AG04450 (cell line): ENCODE results near the gene MXD1. TPM values are rescaled to one million over a fixed set of nuclear protein-coding genes. Genes with fewer than 3 reads are reported as not detected.

Experiments used
- CTCF ChIA-PET: fragments of 300-600, 350-600 bp; formaldehyde crosslinking; extraction: SDS; loops from one replicate; lab custom pipeline; 2022; ENCODE audit warnings: antibody characterized with exemption, inconsistent platforms; lab: Charles Lee
- POLR2A ChIA-PET: fragments of 350-600 bp; formaldehyde crosslinking; extraction: SDS; loops from one replicate; lab custom pipeline; 2021; ENCODE audit warnings: antibody characterized with exemption, inconsistent platforms; lab: Yijun Ruan, JAX
- DNase-seq: peaks from one replicate; pipeline ENCODE4 v3.0.0-alpha.2; 2011; ENCODE audit warnings: low read depth, low spot score
- H3K27ac ChIP-seq: one replicate; pipeline ENCODE4 v1.5.1; 2012; ENCODE audit warnings: low read depth, low read length, control low read depth
- H3K27me3 ChIP-seq: one replicate; pipeline ENCODE4 v1.6.0; 2012; ENCODE audit warnings: low read length; ENCODE audit not compliant: control insufficient read depth, insufficient read depth
- H3K4me3 ChIP-seq: 2 replicates; pipeline ENCODE4 v1.5.1; 2011; ENCODE audit warnings: mild to moderate bottlenecking, low read depth, low read length, control low read depth
- H3K9me3 ChIP-seq: 2 replicates; pipeline ENCODE4 v1.5.1; 2012; ENCODE audit warnings: low read length; ENCODE audit not compliant: control insufficient read depth, insufficient read depth
- CTCF ChIP-seq: IDR thresholded peaks from 2 replicates; pipeline ENCODE4 v1.5.1; 2011; ENCODE audit warnings: low read depth, low read length, control low read depth, inconsistent platforms
- polyA plus RNA-seq: library from polyadenylated mRNA; depleted of rRNA; stranded (reverse); fragments of >200 nt; gene quantifications from 2 replicates; pipeline ENCODE4 v1.2.3, GENCODE V29; 2011

MXD1 gene
- polyA plus RNA-seq, 1 experiment: 9.8 TPM

- H3K27me3 ChIP-seq: no peaks in the 10 kb centered on the region
- ChIA-PET CTCF (no interaction called here), POLR2A (no interaction called here)
- H3K4me3 ChIP-seq: no peak overlapping the region
- H3K9me3 ChIP-seq: no peaks in the 10 kb centered on the region
- no peak for TF ChIP-seq CTCF
- H3K27ac ChIP-seq: no peak overlapping the region
- no peak for DNase-seq
Observed at GRCh38 chr2:69977906-69978482, 63.1 kb downstream of the MXD1 start.

- DNase-seq: peak; percentile 46
- no peaks in the 10 kb centered on the region for H3K27me3 ChIP-seq
Observed at GRCh38 chr2:69979902-69980807, 65.2 kb downstream of the MXD1 start.

GRCh38 chr2:69983392-69983966, 68.6 kb downstream of the MXD1 start:
- TF ChIP-seq CTCF: no peak
- Histone ChIP-seq H3K27ac (no peak overlapping the region), H3K9me3 (no peaks in the 10 kb centered on the region), H3K27me3 (no peaks in the 10 kb centered on the region), H3K4me3 (no peak overlapping the region)
- no peak for DNase-seq
- CTCF ChIA-PET: no interaction called here
- POLR2A ChIA-PET: no interaction called here

More at GRCh38 chr2:69979902-69980807, 65.2 kb downstream of the MXD1 start:
- no peaks in the 10 kb centered on the region for H3K9me3 ChIP-seq
- no peak overlapping the region for H3K27ac ChIP-seq
- POLR2A ChIA-PET: interaction anchor here (0.6 to 0.9 kb wide), 3 partner anchors 26 to 144 kb away, joined by 3 to 5 read pairs (median 3); no protein-coding TSS in a partner anchor
- TF ChIP-seq CTCF: no peak
- H3K4me3 ChIP-seq: no peak overlapping the region
- CTCF ChIA-PET: no interaction called here

GRCh38 chr2:69985216-69985615, 70.3 kb downstream of the MXD1 start:
- H3K27me3 ChIP-seq: no peaks in the 10 kb centered on the region
- no peak overlapping the region for H3K27ac ChIP-seq
- no peak for TF ChIP-seq CTCF
- CTCF ChIA-PET: no interaction called here
- no peak for DNase-seq
- H3K4me3 ChIP-seq: no peak overlapping the region
- no peaks in the 10 kb centered on the region for H3K9me3 ChIP-seq
- POLR2A ChIA-PET: interaction anchor here (0.6 kb wide), 1 partner anchor 154 kb away, joined by 6 read pairs; no protein-coding TSS in a partner anchor

GRCh38 chr2:69985688-69986087, 70.8 kb downstream of the MXD1 start:
- DNase-seq: no peak
- no peak for TF ChIP-seq CTCF
- H3K4me3 ChIP-seq: no peak overlapping the region
- ChIA-PET POLR2A (no interaction called here), CTCF (no interaction called here)
- no peaks in the 10 kb centered on the region for H3K27me3 ChIP-seq
- H3K9me3 ChIP-seq: no peaks in the 10 kb centered on the region
- H3K27ac ChIP-seq: no peak overlapping the region
